ENCODE results near the gene CNBP.

Gene CNBP

DNA sequence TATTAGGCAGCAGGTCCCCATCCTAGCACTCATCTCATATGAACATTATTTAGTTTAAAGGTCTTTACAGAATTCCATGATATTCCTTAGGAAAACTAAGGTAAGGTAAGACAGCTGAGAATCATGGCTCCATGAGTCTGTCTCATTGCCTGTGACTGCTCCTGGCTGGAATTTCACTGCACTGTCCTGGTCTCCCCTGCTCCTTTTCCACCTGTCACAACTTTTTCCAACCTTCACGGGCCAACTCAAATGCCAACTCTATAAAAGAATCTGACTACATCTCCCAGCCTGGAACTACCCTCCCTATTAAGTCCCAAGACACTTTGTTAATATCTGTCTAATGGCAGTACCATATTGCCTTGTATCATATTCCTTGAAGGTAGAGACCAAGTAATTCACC is 7.6 kb downstream of the CNBP start:
- H3K4me2 ChIP-seq (ENCODE audit: low read length) = no peak overlapping the region

DNA sequence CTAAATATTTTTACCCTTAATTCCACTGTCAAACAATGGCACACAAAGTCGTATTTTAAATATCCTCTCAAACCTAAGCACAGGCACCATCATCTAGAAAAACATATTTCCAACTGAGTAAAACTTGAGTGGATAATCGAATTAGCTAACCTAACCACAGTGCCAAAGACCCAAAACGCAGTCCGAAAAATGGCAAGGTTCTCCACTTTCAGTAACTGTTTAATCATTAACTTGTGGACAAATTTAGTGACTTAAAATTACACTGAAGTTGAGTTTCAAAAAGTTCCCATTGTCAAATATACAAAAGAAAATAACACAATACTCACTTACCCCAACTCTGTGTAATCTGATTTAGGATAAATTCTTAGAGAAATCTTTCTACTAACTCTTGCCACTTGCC is 10.0 kb downstream of the CNBP start:
- no peak overlapping the region for H3K4me3 ChIP-seq (ENCODE audit: low read depth, low read length, poor library complexity, severe bottlenecking)
- H3F3A ChIP-seq (ENCODE audit: insufficient read depth, low read length) = peaks cover 7% of the 10 kb centered on the region; the same call in 1 of the 2 replicates
- H3K4me1 ChIP-seq (ENCODE audit: insufficient read depth, low read length, severe bottlenecking) = peaks cover 24% of the 10 kb centered on the region
- H2AFZ ChIP-seq (ENCODE audit: low read length) = no peak overlapping the region
- TF ChIP-seq, protein P1, sequence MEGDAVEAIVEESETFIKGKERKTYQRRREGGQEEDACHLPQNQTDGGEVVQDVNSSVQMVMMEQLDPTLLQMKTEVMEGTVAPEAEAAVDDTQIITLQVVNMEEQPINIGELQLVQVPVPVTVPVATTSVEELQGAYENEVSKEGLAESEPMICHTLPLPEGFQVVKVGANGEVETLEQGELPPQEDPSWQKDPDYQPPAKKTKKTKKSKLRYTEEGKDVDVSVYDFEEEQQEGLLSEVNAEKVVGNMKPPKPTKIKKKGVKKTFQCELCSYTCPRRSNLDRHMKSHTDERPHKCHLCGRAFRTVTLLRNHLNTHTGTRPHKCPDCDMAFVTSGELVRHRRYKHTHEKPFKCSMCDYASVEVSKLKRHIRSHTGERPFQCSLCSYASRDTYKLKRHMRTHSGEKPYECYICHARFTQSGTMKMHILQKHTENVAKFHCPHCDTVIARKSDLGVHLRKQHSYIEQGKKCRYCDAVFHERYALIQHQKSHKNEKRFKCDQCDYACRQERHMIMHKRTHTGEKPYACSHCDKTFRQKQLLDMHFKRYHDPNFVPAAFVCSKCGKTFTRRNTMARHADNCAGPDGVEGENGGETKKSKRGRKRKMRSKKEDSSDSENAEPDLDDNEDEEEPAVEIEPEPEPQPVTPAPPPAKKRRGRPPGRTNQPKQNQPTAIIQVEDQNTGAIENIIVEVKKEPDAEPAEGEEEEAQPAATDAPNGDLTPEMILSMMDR (IDR thresholded peaks at IDR 0.05; ENCODE audit: low read length) = no peak
- no peak for TF ChIP-seq EZH2 (IDR thresholded peaks at IDR 0.05; ENCODE audit: borderline replicate concordance, low read length)
- H3K9me3 ChIP-seq (ENCODE audit: low read length) = no peaks in the 10 kb centered on the region
- H3K9me2 ChIP-seq (ENCODE audit: low read depth, low read length) = no peaks in the 10 kb centered on the region
- H4K20me1 ChIP-seq (ENCODE audit: insufficient read depth, low read length) = peaks cover 27% of the 10 kb centered on the region
- no peak overlapping the region for H3K27ac ChIP-seq (ENCODE audit: low read depth, low read length, poor library complexity, severe bottlenecking)
- H3K27me3 ChIP-seq (ENCODE audit: insufficient read depth, low read length) = no peaks in the 10 kb centered on the region
- no peak overlapping the region for H3K4me2 ChIP-seq (ENCODE audit: low read length)
- peaks cover 98% of the 10 kb centered on the region for H3K36me3 ChIP-seq (ENCODE audit: insufficient read depth, low read length)
- H3K9ac ChIP-seq (ENCODE audit: low read length) = no peak overlapping the region
- peaks cover 72% of the 10 kb centered on the region for H3K79me2 ChIP-seq (ENCODE audit: insufficient read depth, low read length)

More for the DNA sequence above, 7.6 kb downstream of the CNBP start:
- Histone ChIP-seq H3F3A (ENCODE audit: insufficient read depth, low read length) (0 out of 2 replicates have a peak, but pooled peaks cover 4% of the 10 kb centered on the region), H3K4me3 (ENCODE audit: low read depth, low read length, poor library complexity, severe bottlenecking) (no peak overlapping the region), H3K9me3 (ENCODE audit: low read length) (no peaks in the 10 kb centered on the region), H3K27me3 (ENCODE audit: insufficient read depth, low read length) (no peaks in the 10 kb centered on the region), H3K79me2 (ENCODE audit: insufficient read depth, low read length) (peaks cover 88% of the 10 kb centered on the region), H3K9ac (ENCODE audit: low read length) (no peak overlapping the region), H3K4me1 (ENCODE audit: insufficient read depth, low read length, severe bottlenecking) (peaks cover 48% of the 10 kb centered on the region), H4K20me1 (ENCODE audit: insufficient read depth, low read length) (peaks cover 35% of the 10 kb centered on the region), H3K36me3 (ENCODE audit: insufficient read depth, low read length) (peaks cover 100% of the 10 kb centered on the region), H3K27ac (ENCODE audit: low read depth, low read length, poor library complexity, severe bottlenecking) (no peak overlapping the region), H2AFZ (ENCODE audit: low read length) (no peak overlapping the region), H3K9me2 (ENCODE audit: low read depth, low read length) (no peaks in the 10 kb centered on the region)
- TF ChIP-seq, protein P1 (IDR thresholded peaks at IDR 0.05; ENCODE audit: low read length) = no peak
- TF ChIP-seq EZH2 (IDR thresholded peaks at IDR 0.05; ENCODE audit: borderline replicate concordance, low read length) = no peak

DNA sequence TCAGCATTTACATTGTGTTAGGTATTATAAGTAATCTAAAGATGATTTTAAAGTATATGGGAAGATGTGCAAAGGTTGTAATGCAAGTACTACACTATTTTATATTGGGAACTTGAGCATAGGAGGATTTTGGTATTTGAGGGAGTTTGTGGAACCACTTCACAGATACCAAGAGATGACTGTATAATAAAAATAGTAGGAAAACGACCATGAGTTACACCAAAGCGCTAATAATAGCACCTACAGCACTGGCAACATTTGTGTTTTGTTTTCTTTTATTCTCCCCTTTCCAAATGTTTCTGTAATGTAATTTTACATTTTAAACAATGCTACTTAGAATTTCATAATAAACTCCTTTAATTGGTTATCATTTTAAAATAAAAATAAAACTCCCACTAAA is 10.5 kb downstream of the CNBP start:
- Histone ChIP-seq H3K27ac (ENCODE audit: low read depth, low read length, poor library complexity, severe bottlenecking) (no peak overlapping the region), H3F3A (ENCODE audit: insufficient read depth, low read length) (peaks cover 7% of the 10 kb centered on the region; the same call in 1 of the 2 replicates), H3K27me3 (ENCODE audit: insufficient read depth, low read length) (no peaks in the 10 kb centered on the region), H3K9me3 (ENCODE audit: low read length) (no peaks in the 10 kb centered on the region), H3K79me2 (ENCODE audit: insufficient read depth, low read length) (peaks cover 67% of the 10 kb centered on the region), H2AFZ (ENCODE audit: low read length) (no peak overlapping the region), H3K4me3 (ENCODE audit: low read depth, low read length, poor library complexity, severe bottlenecking) (no peak overlapping the region), H3K4me1 (ENCODE audit: insufficient read depth, low read length, severe bottlenecking) (peaks cover 19% of the 10 kb centered on the region), H4K20me1 (ENCODE audit: insufficient read depth, low read length) (peaks cover 27% of the 10 kb centered on the region), H3K9ac (ENCODE audit: low read length) (no peak overlapping the region), H3K36me3 (ENCODE audit: insufficient read depth, low read length) (peaks cover 98% of the 10 kb centered on the region), H3K4me2 (ENCODE audit: low read length) (no peak overlapping the region), H3K9me2 (ENCODE audit: low read depth, low read length) (no peaks in the 10 kb centered on the region)
- TF ChIP-seq, protein P1 (IDR thresholded peaks at IDR 0.05; ENCODE audit: low read length) = no peak
- no peak for TF ChIP-seq EZH2 (IDR thresholded peaks at IDR 0.05; ENCODE audit: borderline replicate concordance, low read length)
